ENCODE data around the gene GPR141. TPM values are rescaled to one million over a fixed set of nuclear protein-coding genes. Genes with fewer than 3 reads are reported as not detected.

GPR141 gene
- total RNA-seq, 1 experiment from 2014 or later: not detected

GRCh38 chr7:37741776-37742175 is 58.2 kb downstream of the GPR141 start:
- ChIA-PET RAD21 (ENCODE audit: low non-redundant PET in 1 of 2, low total read pairs in 2 of 2, uncharacterized antibody in 2 of 2, unreplicated experiment in 2 of 2) (no interaction called here), CTCF (no interaction called here), POLR2A (no interaction called here)
- Histone ChIP-seq H2AFZ (ENCODE audit: low read depth, low read length, poor library complexity, severe bottlenecking) (no peak overlapping the region), H3K79me2 (ENCODE audit: insufficient read depth, low read length) (no peaks in the 10 kb centered on the region), H3K27me3 (ENCODE audit: insufficient read depth, low read length) (no peaks in the 10 kb centered on the region), H3K4me3 (replicated peaks in 1 of 2; ENCODE audit: low read depth in 1 of 2, low read length in 2 of 2) (no peak overlapping the region), H3K9ac (ENCODE audit: low read length) (no peak overlapping the region), H3K27ac (ENCODE audit: low read depth, low read length) (no peak overlapping the region), H3K4me1 (ENCODE audit: control insufficient read depth in 1 of 2, insufficient read depth in 2 of 2, low read length in 2 of 2) (no peaks in the 10 kb centered on the region), H4K20me1 (ENCODE audit: insufficient read depth) (no peaks in the 10 kb centered on the region), H3K9me2 (ENCODE audit: insufficient read depth) (no peaks in the 10 kb centered on the region), H3K36me3 (ENCODE audit: control insufficient read depth in 1 of 2, insufficient read depth in 2 of 2, low read length in 2 of 2) (no peaks in the 10 kb centered on the region), H3K9me3 (ENCODE audit: control insufficient read depth in 1 of 2, insufficient read depth in 1 of 2, low read depth in 1 of 2, low read length in 2 of 2) (no peaks in the 10 kb centered on the region), H3K4me2 (ENCODE audit: low read length) (no peak overlapping the region)
- no peak for DNase-seq (ENCODE audit: low read depth, low spot score)
- TF ChIP-seq JUND (IDR thresholded peaks at IDR 0.05): no peak
- TF ChIP-seq SRF (IDR thresholded peaks at IDR 0.05; ENCODE audit: low read depth): no peak
- TF ChIP-seq EZH2 (IDR thresholded peaks at IDR 0.05): no peak
- TF ChIP-seq FOSL1 (IDR thresholded peaks at IDR 0.05; ENCODE audit: low read depth): no peak
- no peak for TF ChIP-seq CTCF (IDR thresholded peaks at IDR 0.05 in 2 of 3, conservative IDR thresholded peaks at IDR 0.05 in 1 of 3; ENCODE audit: borderline replicate concordance in 1 of 3, insufficient read depth in 1 of 3, low read depth in 2 of 3, low read length in 2 of 3)
- TF ChIP-seq ZBTB33 (IDR thresholded peaks at IDR 0.05; ENCODE audit: extremely low read depth, insufficient replicate concordance, low read length): no peak
- TF ChIP-seq ATF3 (IDR thresholded peaks at IDR 0.05): no peak
- no peak for TF ChIP-seq POLR2AphosphoS5 (IDR thresholded peaks at IDR 0.05; ENCODE audit: low read depth, low read length)
- no peak for TF ChIP-seq TCF7L2 (IDR thresholded peaks at IDR 0.05; ENCODE audit: borderline replicate concordance, extremely low read depth, insufficient read depth, insufficient read length)
- TF ChIP-seq EZH2phosphoT487 (IDR thresholded peaks at IDR 0.05; ENCODE audit: borderline replicate concordance): no peak
- no peak for TF ChIP-seq POLR2A (IDR thresholded peaks at IDR 0.05; ENCODE audit: borderline replicate concordance, extremely low read depth, insufficient read depth, insufficient read length)
- no TSS peak for BruUV-seq (replicated peaks)
- ATAC-seq: no peak
- intact Hi-C loops (cut with micrococcal nuclease): no loop called here
